ENCODE measurements around the gene AMHR2.

GRCh38 chr12:53430116-53430515 is 6.5 kb downstream of the AMHR2 start:
- TF ChIP-seq, protein P1, sequence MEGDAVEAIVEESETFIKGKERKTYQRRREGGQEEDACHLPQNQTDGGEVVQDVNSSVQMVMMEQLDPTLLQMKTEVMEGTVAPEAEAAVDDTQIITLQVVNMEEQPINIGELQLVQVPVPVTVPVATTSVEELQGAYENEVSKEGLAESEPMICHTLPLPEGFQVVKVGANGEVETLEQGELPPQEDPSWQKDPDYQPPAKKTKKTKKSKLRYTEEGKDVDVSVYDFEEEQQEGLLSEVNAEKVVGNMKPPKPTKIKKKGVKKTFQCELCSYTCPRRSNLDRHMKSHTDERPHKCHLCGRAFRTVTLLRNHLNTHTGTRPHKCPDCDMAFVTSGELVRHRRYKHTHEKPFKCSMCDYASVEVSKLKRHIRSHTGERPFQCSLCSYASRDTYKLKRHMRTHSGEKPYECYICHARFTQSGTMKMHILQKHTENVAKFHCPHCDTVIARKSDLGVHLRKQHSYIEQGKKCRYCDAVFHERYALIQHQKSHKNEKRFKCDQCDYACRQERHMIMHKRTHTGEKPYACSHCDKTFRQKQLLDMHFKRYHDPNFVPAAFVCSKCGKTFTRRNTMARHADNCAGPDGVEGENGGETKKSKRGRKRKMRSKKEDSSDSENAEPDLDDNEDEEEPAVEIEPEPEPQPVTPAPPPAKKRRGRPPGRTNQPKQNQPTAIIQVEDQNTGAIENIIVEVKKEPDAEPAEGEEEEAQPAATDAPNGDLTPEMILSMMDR (tag by site-specific recombination; IDR thresholded peaks at IDR 0.05), result no peak
- TF ChIP-seq, protein P2, sequence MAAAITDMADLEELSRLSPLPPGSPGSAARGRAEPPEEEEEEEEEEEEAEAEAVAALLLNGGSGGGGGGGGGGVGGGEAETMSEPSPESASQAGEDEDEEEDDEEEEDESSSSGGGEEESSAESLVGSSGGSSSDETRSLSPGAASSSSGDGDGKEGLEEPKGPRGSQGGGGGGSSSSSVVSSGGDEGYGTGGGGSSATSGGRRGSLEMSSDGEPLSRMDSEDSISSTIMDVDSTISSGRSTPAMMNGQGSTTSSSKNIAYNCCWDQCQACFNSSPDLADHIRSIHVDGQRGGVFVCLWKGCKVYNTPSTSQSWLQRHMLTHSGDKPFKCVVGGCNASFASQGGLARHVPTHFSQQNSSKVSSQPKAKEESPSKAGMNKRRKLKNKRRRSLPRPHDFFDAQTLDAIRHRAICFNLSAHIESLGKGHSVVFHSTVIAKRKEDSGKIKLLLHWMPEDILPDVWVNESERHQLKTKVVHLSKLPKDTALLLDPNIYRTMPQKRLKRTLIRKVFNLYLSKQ (tag by site-specific recombination; IDR thresholded peaks at IDR 0.05; ENCODE audit: borderline replicate concordance), result no peak
- TF ChIP-seq, protein P3, sequence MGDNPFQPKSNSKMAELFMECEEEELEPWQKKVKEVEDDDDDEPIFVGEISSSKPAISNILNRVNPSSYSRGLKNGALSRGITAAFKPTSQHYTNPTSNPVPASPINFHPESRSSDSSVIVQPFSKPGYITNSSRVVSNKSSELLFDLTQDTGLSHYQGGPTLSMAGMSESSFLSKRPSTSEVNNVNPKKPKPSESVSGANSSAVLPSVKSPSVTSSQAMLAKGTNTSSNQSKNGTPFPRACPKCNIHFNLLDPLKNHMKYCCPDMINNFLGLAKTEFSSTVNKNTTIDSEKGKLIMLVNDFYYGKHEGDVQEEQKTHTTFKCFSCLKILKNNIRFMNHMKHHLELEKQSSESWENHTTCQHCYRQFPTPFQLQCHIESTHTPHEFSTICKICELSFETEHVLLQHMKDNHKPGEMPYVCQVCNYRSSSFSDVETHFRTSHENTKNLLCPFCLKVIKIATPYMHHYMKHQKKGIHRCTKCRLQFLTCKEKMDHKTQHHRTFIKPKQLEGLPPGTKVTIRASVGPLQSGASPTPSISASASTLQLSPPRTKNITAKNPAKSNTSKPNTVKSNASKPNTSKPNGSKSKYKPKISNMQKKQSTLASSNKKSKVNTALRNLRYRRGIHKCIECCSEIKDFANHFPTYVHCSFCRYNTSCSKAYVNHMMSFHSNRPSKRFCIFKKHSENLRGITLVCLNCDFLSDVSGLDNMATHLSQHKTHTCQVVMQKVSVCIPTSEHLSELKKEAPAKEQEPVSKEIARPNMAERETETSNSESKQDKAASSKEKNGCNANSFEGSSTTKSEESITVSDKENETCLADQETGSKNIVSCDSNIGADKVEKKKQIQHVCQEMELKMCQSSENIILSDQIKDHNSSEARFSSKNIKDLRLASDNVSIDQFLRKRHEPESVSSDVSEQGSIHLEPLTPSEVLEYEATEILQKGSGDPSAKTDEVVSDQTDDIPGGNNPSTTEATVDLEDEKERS (tag by site-specific recombination; IDR thresholded peaks at IDR 0.05), result no peak
- TF ChIP-seq ZBTB49 (tag by site-specific recombination; IDR thresholded peaks at IDR 0.05; ENCODE audit: low read depth) (no peak), ZNF404 (tag by site-specific recombination; IDR thresholded peaks at IDR 0.05) (no peak), KLF16 (tag by site-specific recombination; IDR thresholded peaks at IDR 0.05) (no peak)

All from HEK293 (cell line).